NCI-H69 (cell line): ENCODE data around the gene DGLUCY.
"Not testable (repeated sequence)": the region's sequence is repeated elsewhere in the genome, so short reads cannot be mapped to it uniquely, and the experiment has no call there.

ENCODE experiments used
- DNase-seq: peaks from one replicate; lab custom pipeline; 2025; lab: John Stamatoyannopoulos, UW

Gene DGLUCY

GRCh38 chr14:91205459-91205858, 91.6 kb downstream of the DGLUCY start:
- DNase-seq: no peak

GRCh38 chr14:91207008-91207407, 93.1 kb downstream of the DGLUCY start:
- no peak for DNase-seq

- DNase-seq: no peak
Measured at GRCh38 chr14:91211017-91211416, 97.1 kb downstream of the DGLUCY start.

GRCh38 chr14:91214306-91214705, 100.4 kb downstream of the DGLUCY start:
- no peak for DNase-seq

GRCh38 chr14:91215381-91215780, 101.5 kb downstream of the DGLUCY start:
- DNase-seq: no peak

- DNase-seq: no peak
Measured at GRCh38 chr14:91216731-91217226, 102.9 kb downstream of the DGLUCY start.

- no peak for DNase-seq
Measured at GRCh38 chr14:91218014-91218413, 104.1 kb downstream of the DGLUCY start.

GRCh38 chr14:91219517-91220389, 105.9 kb downstream of the DGLUCY start:
- no peak for DNase-seq

GRCh38 chr14:91220581-91221000, 106.7 kb downstream of the DGLUCY start:
- no peak for DNase-seq

GRCh38 chr14:91221270-91221669, 107.4 kb downstream of the DGLUCY start:
- no peak for DNase-seq

GRCh38 chr14:91223028-91223783, 109.3 kb downstream of the DGLUCY start:
- no peak for DNase-seq

GRCh38 chr14:91225025-91225424, 111.2 kb downstream of the DGLUCY start:
- no peak for DNase-seq

- not testable (repeated sequence) for DNase-seq
Measured at GRCh38 chr14:91226360-91226759, 112.5 kb downstream of the DGLUCY start.

GRCh38 chr14:91227183-91227628, 113.3 kb downstream of the DGLUCY start:
- no peak for DNase-seq

GRCh38 chr14:91228112-91229004, 114.5 kb downstream of the DGLUCY start:
- DNase-seq: no peak

GRCh38 chr14:91229005-91229382, 115.1 kb downstream of the DGLUCY start:
- no peak for DNase-seq

GRCh38 chr14:91229743-91230200, 115.9 kb downstream of the DGLUCY start:
- DNase-seq: no peak

GRCh38 chr14:91230397-91231035, 116.6 kb downstream of the DGLUCY start:
- DNase-seq: no peak

GRCh38 chr14:91231446-91231845, 117.6 kb downstream of the DGLUCY start:
- DNase-seq: no peak

GRCh38 chr14:91232052-91232451, 118.2 kb downstream of the DGLUCY start:
- DNase-seq: no peak

- no peak for DNase-seq
Measured at GRCh38 chr14:91232603-91233002, 118.7 kb downstream of the DGLUCY start.
